ENCODE data around the gene GRM8.
A peak's percentile ranks its signal among the peaks of the same experiment; 100 is the strongest.
"Not testable (repeated sequence)": the region's sequence is repeated elsewhere in the genome, so short reads cannot be mapped to it uniquely, and the experiment has no call there.

GRM8 gene

DNA sequence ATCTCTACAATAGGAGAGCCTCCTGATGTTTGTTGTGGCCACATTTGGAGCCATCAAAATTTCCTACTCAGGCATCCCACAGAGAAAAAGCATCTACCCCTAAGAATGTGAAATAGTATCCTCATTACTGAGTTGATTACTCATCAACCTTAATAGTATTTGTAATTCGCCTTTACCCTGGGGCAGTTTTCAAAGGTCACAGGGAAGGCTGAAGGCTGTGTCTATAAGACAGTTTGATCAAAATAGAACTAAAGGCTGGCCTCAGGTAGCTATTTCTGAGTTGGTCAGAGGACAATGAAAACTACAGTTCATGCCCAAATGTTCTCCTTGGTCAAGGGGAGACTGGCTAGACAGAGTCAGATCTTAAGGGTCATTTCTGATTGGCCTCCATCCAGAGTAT lies 370.0 kb downstream of the GRM8 start:
- not testable (repeated sequence) for H3K27me3 ChIP-seq (ENCODE audit: insufficient read depth, low read depth, severe bottlenecking); H3K36me3 ChIP-seq; DNase-seq; H3K9me3 ChIP-seq (ENCODE audit: severe bottlenecking); H3K27ac ChIP-seq; H3K4me3 ChIP-seq (ENCODE audit: low read depth, low read length)

GRCh38 chr7:126881908-126882307 lies 370.8 kb downstream of the GRM8 start:
- H3K4me3 ChIP-seq (ENCODE audit: low read depth, low read length); H3K27me3 ChIP-seq (ENCODE audit: insufficient read depth, low read depth, severe bottlenecking); H3K27ac ChIP-seq; H3K36me3 ChIP-seq; H3K9me3 ChIP-seq (ENCODE audit: severe bottlenecking): not testable (repeated sequence)
- peak; percentile 18; the same call in 1 of the 2 replicates for TF ChIP-seq CTCF (IDR thresholded peaks at IDR 0.05; ENCODE audit: low read depth, low read length)
- DNase-seq = peak; percentile 29

- no peak overlapping the region for H3K4me3 ChIP-seq (ENCODE audit: low read depth, low read length)
- TF ChIP-seq CTCF (IDR thresholded peaks at IDR 0.05; ENCODE audit: low read depth, low read length) = no peak
- H3K27me3 ChIP-seq (ENCODE audit: insufficient read depth, low read depth, severe bottlenecking) = no peaks in the 10 kb centered on the region
- no peaks in the 10 kb centered on the region for H3K9me3 ChIP-seq (ENCODE audit: severe bottlenecking)
- H3K36me3 ChIP-seq = no peaks in the 10 kb centered on the region
- DNase-seq = no peak
- H3K27ac ChIP-seq = no peak overlapping the region
Observed at GRCh38 chr7:126881315-126881714, 371.4 kb downstream of the GRM8 start.

DNA sequence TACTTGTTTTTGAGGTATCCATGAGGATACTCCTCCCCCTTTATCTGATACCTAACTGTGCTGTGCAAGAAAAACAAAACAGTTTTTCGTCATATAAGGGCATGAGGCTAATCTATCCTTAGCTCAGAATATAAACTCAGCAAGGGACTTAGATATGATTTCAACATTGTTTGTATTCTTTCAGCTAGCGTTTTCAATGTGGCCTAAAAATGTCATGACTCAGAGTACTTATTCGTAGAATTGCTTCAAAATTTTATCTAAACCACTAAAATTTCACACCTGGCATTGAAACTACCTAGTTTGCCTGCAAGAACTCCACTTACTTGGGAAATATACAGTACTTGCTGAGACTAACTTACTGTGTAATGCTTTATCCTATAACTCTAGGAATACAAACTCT lies 376.2 kb downstream of the GRM8 start:
- not testable (repeated sequence) for H3K27ac ChIP-seq; H3K4me3 ChIP-seq (ENCODE audit: low read depth, low read length); DNase-seq; H3K36me3 ChIP-seq; H3K9me3 ChIP-seq (ENCODE audit: severe bottlenecking); H3K27me3 ChIP-seq (ENCODE audit: insufficient read depth, low read depth, severe bottlenecking)

GRCh38 chr7:126856691-126857291 lies 395.9 kb downstream of the GRM8 start:
- no peak overlapping the region for H3K4me3 ChIP-seq (ENCODE audit: low read depth, low read length)
- TF ChIP-seq CTCF (IDR thresholded peaks at IDR 0.05; ENCODE audit: low read depth, low read length) = peak; percentile 52
- no peaks in the 10 kb centered on the region for H3K27me3 ChIP-seq (ENCODE audit: insufficient read depth, low read depth, severe bottlenecking)
- DNase-seq = no peak
- no peaks in the 10 kb centered on the region for H3K9me3 ChIP-seq (ENCODE audit: severe bottlenecking)
- no peaks in the 10 kb centered on the region for H3K36me3 ChIP-seq
- H3K27ac ChIP-seq = no peak overlapping the region

GRCh38 chr7:126845331-126845730 lies 407.4 kb downstream of the GRM8 start:
- no peak for TF ChIP-seq CTCF (IDR thresholded peaks at IDR 0.05; ENCODE audit: low read depth, low read length)
- Histone ChIP-seq H3K27ac (no peak overlapping the region), H3K36me3 (no peaks in the 10 kb centered on the region), H3K4me3 (ENCODE audit: low read depth, low read length) (no peak overlapping the region), H3K9me3 (ENCODE audit: severe bottlenecking) (no peaks in the 10 kb centered on the region), H3K27me3 (ENCODE audit: insufficient read depth, low read depth, severe bottlenecking) (no peaks in the 10 kb centered on the region)
- no peak for DNase-seq

- no peak for DNase-seq
- no peaks in the 10 kb centered on the region for H3K9me3 ChIP-seq (ENCODE audit: severe bottlenecking)
- H3K36me3 ChIP-seq = no peaks in the 10 kb centered on the region
- TF ChIP-seq CTCF (IDR thresholded peaks at IDR 0.05; ENCODE audit: low read depth, low read length) = no peak
- H3K27ac ChIP-seq = peak overlapping the region; percentile 54
- no peaks in the 10 kb centered on the region for H3K27me3 ChIP-seq (ENCODE audit: insufficient read depth, low read depth, severe bottlenecking)
- H3K4me3 ChIP-seq (ENCODE audit: low read depth, low read length) = no peak overlapping the region
Observed at GRCh38 chr7:126843883-126844282, 408.9 kb downstream of the GRM8 start.
